ENCODE results near the gene ELMO1. TPM values are rescaled to one million over a fixed set of nuclear protein-coding genes. Genes with fewer than 3 reads are reported as not detected.

Gene ELMO1
- total and polyA plus RNA-seq, 2 experiments from 2014 or later, result 9.6 to 10.8 TPM

DNA sequence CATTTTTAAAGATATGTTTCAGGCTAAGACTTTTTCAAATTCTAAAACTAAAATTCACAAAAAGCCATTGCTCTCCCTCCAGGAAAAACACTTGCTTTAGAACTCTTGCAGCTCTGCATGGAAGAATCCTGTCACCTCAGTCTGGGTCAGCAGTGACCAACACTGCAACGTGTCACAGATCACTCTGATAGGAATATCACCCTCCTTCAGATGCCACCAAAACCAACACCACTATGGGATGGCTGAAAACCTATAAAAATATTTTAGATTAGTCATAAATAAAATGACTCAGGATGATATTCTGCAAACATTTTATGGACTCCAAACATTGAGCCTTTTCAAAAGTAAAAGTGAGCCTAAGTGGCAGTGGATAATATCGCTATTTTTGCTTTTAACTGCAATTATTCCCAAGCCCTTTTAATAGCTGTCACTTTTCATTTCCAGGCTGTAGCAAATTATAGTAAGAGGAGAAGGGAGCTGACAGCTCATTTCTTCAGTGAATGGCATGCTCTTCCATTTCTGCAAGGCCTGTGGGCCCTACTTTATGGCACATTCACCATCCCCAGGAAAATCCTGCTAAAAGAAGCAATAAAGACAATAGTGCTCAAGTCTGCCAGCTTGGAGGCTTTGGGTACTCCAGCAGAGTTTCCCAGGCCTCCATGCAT, 21.3 kb downstream of the ELMO1 start:
- DNase-seq (ENCODE audit: low read depth in 1 of 2, low spot score in 1 of 2), result no peak
- Histone ChIP-seq H3K27ac (no peak overlapping the region), H3K4me1 (ENCODE audit: low read depth) (peaks cover 14% of the 10 kb centered on the region), H3K9me3 (ENCODE audit: low read depth) (no peaks in the 10 kb centered on the region), H3K27me3 (no peaks in the 10 kb centered on the region), H3K4me3 (no peak overlapping the region), H3K36me3 (no peaks in the 10 kb centered on the region)
- TF ChIP-seq CTCF (IDR thresholded peaks at IDR 0.05; ENCODE audit: low read depth, low read length), result no peak

- Histone ChIP-seq H3K4me1 (ENCODE audit: low read depth) (peaks cover 14% of the 10 kb centered on the region), H3K27me3 (no peaks in the 10 kb centered on the region), H3K36me3 (no peaks in the 10 kb centered on the region), H3K9me3 (ENCODE audit: low read depth) (no peaks in the 10 kb centered on the region), H3K27ac (no peak overlapping the region), H3K4me3 (no peak overlapping the region)
- DNase-seq (ENCODE audit: low read depth in 1 of 2, low spot score in 1 of 2), result no peak
- no peak for TF ChIP-seq CTCF (IDR thresholded peaks at IDR 0.05; ENCODE audit: low read depth, low read length)
These were observed 23.2 kb downstream of the ELMO1 start for GRCh38 chr7:37425498-37425897.

DNA sequence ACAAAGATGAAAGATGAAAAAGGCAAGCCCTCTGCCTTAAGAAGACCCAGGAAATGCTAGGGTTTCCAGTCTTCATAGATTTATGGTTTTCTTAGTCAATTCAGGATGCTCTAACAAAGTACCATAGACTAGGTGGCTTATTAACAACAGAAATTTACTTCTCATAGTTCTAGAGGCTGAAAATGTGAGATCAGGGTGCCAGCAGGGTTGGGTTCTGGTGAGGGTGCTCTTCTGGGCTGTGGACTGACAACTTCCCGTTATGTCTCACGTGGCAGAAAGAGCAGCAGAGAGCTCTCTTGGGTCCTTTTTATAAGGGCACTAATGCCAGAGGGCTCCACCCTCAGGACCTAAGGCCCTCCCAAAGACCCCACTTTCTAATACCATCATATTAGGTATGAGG, 23.7 kb downstream of the ELMO1 start:
- Histone ChIP-seq H3K4me3 (no peak overlapping the region), H3K36me3 (no peaks in the 10 kb centered on the region), H3K27ac (no peak overlapping the region), H3K4me1 (ENCODE audit: low read depth) (peaks cover 12% of the 10 kb centered on the region), H3K27me3 (no peaks in the 10 kb centered on the region), H3K9me3 (ENCODE audit: low read depth) (no peaks in the 10 kb centered on the region)
- no peak for TF ChIP-seq CTCF (IDR thresholded peaks at IDR 0.05; ENCODE audit: low read depth, low read length)
- DNase-seq (ENCODE audit: low read depth in 1 of 2, low spot score in 1 of 2), result no peak

DNA sequence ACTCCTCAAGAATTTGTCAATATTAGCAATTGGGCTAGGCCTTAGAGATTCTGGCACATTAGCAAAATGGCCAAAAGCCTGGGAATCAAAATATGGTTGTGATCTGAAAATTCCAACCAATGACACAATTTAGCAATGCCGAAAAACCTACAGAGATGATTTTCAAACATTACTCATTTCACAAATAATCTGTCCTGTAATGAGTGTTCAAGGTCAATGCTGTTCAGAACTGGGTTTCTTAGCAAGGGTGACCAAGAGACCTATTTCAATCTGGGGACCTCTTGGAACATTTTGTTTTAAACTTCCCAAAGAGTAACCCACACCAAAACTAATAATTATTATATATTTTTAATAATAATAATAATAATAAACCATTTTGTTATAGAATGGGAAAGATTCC, 24.1 kb downstream of the ELMO1 start:
- H3K4me3 ChIP-seq, result no peak overlapping the region
- no peaks in the 10 kb centered on the region for H3K36me3 ChIP-seq
- H3K9me3 ChIP-seq (ENCODE audit: low read depth), result no peaks in the 10 kb centered on the region
- H3K27me3 ChIP-seq, result no peaks in the 10 kb centered on the region
- H3K27ac ChIP-seq, result no peak overlapping the region
- DNase-seq (ENCODE audit: low read depth in 1 of 2, low spot score in 1 of 2), result no peak
- peaks cover 7% of the 10 kb centered on the region for H3K4me1 ChIP-seq (ENCODE audit: low read depth)
- TF ChIP-seq CTCF (IDR thresholded peaks at IDR 0.05; ENCODE audit: low read depth, low read length), result no peak

DNA sequence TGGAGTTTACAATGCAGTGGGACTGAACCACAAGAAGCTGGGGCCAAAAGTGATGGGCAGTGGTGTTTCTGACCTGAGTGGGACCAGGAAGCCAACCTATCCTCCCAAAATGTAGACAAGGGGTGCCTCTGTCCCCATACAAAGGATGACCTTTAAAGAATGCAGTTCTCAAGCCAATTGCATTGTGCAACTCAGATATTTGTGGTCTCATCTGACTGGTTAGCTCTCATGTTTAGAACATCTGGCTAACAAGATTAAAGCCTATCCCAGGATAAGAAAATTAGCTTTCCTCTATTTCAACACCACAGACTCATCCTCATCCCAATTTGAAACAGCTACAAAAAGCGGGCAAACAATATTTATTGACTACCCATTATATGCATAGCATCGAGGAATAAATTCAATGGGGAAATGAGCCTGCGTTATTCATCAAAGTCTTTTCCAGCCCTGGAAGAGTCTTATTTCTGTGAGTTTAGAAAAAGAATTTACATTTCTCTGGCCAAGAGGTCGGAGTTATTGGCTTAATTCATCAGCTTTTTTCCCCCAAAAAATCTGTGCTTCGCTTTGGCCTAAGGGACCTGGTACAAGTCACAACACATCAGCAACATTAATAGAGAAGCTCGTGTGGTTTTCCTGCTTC, 26.7 kb downstream of the ELMO1 start:
- Histone ChIP-seq H3K4me3 (no peak overlapping the region), H3K9me3 (ENCODE audit: low read depth) (no peaks in the 10 kb centered on the region), H3K36me3 (no peaks in the 10 kb centered on the region), H3K27me3 (no peaks in the 10 kb centered on the region), H3K27ac (no peak overlapping the region), H3K4me1 (ENCODE audit: low read depth) (peaks cover 4% of the 10 kb centered on the region)
- TF ChIP-seq CTCF (IDR thresholded peaks at IDR 0.05; ENCODE audit: low read depth, low read length), result no peak
- DNase-seq (ENCODE audit: low read depth in 1 of 2, low spot score in 1 of 2), result peak in 1 of 2 donors; percentile 87
